ENCODE results near the gene CLN5.
"Not testable (repeated sequence)": the region's sequence is repeated elsewhere in the genome, so short reads cannot be mapped to it uniquely, and the experiment has no call there.

CLN5 gene

DNA sequence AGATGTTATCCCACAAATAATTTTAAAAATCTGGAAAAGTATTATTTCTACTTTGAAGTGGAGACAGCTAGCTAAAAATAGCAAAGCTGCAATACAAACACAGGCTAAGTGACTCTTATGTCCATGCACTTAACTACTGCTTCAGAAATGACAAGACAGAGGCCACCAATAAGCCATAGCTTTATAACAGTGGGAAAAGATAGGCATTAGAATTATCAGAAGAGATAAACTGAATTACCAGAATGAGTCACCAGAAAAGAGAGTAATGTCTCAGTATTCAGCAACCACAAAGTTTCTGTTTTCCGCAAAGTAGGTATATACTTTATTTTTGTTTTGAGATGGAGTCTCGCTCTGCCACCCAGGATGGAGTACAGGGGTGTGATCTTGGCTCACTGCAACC, 17.1 kb downstream of the CLN5 start:
- ChIA-PET POLR2A (no interaction called here), CTCF (no interaction called here)
- H3K4me3 ChIP-seq (ENCODE audit: low read depth, low read length) = no peak overlapping the region
- DNase-seq (ENCODE audit: low read depth, low spot score) = no peak
- TF ChIP-seq, protein P1, sequence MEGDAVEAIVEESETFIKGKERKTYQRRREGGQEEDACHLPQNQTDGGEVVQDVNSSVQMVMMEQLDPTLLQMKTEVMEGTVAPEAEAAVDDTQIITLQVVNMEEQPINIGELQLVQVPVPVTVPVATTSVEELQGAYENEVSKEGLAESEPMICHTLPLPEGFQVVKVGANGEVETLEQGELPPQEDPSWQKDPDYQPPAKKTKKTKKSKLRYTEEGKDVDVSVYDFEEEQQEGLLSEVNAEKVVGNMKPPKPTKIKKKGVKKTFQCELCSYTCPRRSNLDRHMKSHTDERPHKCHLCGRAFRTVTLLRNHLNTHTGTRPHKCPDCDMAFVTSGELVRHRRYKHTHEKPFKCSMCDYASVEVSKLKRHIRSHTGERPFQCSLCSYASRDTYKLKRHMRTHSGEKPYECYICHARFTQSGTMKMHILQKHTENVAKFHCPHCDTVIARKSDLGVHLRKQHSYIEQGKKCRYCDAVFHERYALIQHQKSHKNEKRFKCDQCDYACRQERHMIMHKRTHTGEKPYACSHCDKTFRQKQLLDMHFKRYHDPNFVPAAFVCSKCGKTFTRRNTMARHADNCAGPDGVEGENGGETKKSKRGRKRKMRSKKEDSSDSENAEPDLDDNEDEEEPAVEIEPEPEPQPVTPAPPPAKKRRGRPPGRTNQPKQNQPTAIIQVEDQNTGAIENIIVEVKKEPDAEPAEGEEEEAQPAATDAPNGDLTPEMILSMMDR (IDR thresholded peaks at IDR 0.05; ENCODE audit: insufficient read depth, low read length, missing control alignments) = no peak

DNA sequence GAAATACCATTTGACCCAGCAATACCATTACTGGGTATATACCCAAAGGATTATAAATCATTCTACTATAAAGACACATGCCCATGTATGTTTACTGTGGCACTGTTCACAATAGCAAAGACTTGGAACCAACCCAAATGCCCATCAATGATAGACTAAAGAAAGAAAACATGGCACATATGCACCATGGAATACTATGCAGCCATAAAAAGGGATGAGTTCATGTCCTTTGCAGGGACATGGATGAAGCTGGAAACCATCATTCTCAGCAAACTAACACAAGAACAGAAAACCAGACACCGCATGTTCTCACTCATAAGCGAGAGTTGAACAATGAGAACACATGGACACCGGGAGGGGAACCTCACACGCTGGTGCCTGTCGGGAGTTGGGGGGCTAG, 17.8 kb downstream of the CLN5 start:
- DNase-seq (ENCODE audit: low read depth, low spot score) = not testable (repeated sequence)

DNA sequence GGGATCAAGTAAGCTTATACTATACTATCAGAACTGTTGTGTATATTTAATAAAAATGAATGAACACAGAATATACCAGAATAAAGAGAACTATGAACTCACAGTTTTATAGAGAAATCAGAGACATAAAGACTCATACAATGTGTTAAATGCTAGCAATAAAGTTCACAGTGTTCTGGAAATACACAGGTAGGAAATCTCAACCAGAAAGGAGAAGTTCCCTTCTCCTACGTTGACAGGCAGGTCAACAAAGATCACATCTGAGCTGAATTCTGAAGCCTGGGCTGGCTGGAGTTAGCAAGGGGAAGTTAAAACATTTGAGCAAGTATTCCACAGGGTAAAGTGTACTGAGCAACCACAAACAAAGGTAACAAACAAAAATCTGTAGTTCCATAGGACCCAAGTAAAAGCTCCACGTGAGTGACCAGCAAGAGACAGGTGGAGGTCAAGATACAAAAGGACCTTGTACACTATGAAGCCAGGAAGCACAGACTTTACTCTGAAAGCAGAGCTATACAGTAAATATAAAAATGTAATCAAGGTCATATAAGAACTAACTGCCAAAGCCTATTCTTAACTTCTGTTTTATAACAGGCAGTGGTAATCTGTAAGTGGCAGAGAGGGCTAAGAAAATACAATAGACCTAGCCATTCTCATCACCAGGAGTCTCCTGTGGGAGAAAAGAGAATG, 22.1 kb downstream of the CLN5 start:
- H3K4me3 ChIP-seq (ENCODE audit: low read depth, low read length) = no peak overlapping the region
- ChIA-PET POLR2A (no interaction called here), CTCF (interaction anchor here (1.8 to 9.8 kb wide), 3 partner anchors 11 to 464 kb away, joined by 4 to 88 read pairs (median 5); no protein-coding TSS in a partner anchor)
- TF ChIP-seq, protein P1 (IDR thresholded peaks at IDR 0.05; ENCODE audit: insufficient read depth, low read length, missing control alignments) = no peak
- DNase-seq (ENCODE audit: low read depth, low spot score) = no peak

More for the DNA sequence above, 17.8 kb downstream of the CLN5 start:
- CTCF ChIA-PET = interaction anchor here (1.0 to 1.3 kb wide), 2 partner anchors 8 to 13 kb away, joined by 3 read pairs; no protein-coding TSS in a partner anchor
- H3K4me3 ChIP-seq (ENCODE audit: low read depth, low read length); POLR2A ChIA-PET: not testable (repeated sequence)

DNA sequence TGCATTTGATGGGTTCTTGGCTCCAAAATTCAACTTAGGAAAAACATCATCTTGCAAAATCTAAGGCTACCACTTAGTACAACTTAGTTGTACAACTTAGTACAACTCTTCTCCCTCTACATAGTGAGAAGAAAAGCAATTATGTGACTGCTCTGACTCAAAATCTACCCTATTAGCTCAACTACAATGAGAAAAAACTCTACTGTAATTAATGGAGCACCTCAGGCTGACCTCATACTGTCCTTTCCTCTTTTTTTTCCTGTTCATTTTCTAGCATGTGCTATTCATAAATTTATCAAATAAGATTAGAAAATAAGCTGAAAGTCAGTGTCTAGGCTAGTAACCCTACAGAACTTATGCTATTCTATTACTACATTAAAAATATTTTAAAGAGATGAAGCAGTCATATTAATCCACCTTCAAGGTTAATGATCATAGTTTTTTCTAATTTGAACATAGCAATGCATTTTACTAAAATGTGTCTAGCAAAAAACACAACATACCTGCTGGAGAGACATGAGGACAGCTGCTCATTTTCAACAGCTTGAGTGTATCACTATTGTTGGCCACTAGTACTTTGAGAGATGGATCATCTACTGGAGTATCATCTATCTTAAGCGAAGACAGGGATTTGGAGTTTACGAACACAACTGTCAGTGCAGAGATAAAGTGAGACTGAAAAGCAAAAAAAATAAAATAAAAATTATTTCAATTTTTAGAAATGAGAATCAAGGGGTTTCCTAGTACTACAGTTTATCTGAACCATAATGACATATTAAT, 23.2 kb downstream of the CLN5 start:
- POLR2A ChIA-PET = interaction anchor here (0.6 kb wide), 1 partner anchor 24 kb away, joined by 3 read pairs; no protein-coding TSS in a partner anchor
- CTCF ChIA-PET = interaction anchor here (0.8 to 9.8 kb wide), 4 partner anchors 10 to 23 kb away, joined by 3 to 88 read pairs (median 4); partner anchors contain the start of gene CLN5
- DNase-seq (ENCODE audit: low read depth, low spot score) = no peak
- TF ChIP-seq, protein P1 (IDR thresholded peaks at IDR 0.05; ENCODE audit: insufficient read depth, low read length, missing control alignments) = no peak
- H3K4me3 ChIP-seq (ENCODE audit: low read depth, low read length) = no peak overlapping the region

DNA sequence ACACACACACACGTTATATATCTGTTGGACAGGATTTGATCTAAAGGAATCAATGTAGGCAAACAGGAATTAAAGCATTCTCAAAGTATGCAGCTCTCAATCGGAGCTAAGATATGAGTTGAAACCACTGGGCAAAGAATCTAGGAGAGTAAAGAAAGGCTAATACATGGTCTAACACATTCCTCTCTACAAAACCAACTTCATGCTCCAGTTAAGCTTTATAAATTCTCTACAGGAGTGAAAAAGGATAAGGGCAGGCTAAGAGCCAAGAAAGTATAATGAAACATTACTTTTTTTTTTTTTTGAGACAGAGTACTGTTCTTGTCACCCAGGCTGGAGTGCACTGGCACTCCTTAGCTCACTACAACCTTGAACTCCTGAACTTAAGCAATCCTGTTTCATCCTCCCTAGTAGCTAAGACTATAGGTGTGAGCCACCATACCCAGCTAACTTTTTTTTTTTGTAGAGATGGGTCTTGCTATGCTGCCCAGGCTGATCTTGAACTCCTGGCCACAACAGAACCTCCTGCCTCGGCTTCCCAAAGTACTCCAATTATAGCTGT, 24.5 kb downstream of the CLN5 start:
- no peak for DNase-seq (ENCODE audit: low read depth, low spot score)
- TF ChIP-seq, protein P1 (IDR thresholded peaks at IDR 0.05; ENCODE audit: insufficient read depth, low read length, missing control alignments) = no peak
- no peak overlapping the region for H3K4me3 ChIP-seq (ENCODE audit: low read depth, low read length)
- CTCF ChIA-PET = interaction anchor here (0.6 to 9.8 kb wide), 3 partner anchors 14 to 737 kb away, joined by 3 to 88 read pairs (median 7); no protein-coding TSS in a partner anchor
- POLR2A ChIA-PET = interaction anchor here (0.7 to 1.2 kb wide), 3 partner anchors 10 to 309 kb away, joined by 3 read pairs; partner anchors contain the start of gene FBXL3

DNA sequence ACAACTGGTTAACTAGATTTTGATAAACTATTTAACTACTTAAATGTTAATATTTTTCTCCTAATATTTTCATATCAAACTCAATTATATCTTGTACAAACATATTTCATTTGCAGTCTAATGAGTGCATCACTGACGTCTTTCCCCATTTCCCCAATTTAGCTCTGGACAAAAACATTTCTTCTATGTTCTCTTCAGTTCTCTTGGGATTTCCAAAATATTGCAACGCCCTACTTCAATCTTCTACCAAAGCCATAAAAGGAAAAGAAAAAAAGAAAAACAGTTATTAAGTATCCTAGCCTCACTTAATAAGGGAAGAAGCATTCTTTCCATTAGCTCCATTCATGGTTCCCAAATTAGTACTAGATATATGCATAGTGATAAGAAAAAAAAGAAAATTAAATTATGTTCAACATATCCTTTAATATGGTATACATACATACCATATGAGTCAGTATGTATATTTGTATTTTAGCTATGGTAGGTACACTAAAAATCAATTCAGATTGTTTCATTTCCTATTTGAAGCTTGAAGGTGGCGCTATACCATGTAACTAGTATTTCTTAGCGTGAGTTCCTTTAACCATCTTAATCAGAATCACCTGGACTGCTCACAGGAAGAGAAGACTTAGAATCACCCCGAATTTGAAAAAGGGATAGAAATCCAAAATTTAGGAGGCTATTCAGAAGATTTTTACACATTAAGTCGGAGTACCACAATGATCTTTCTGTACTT, 25.2 kb downstream of the CLN5 start:
- ChIA-PET CTCF (interaction anchor here (2.0 to 9.8 kb wide), 2 partner anchors 14 to 461 kb away, joined by 7 to 88 read pairs; no protein-coding TSS in a partner anchor), POLR2A (interaction anchor here (1.1 to 1.2 kb wide), 2 partner anchors 10 to 25 kb away, joined by 3 read pairs; partner anchors contain the start of gene FBXL3)
- H3K4me3 ChIP-seq (ENCODE audit: low read depth, low read length) = no peak overlapping the region
- DNase-seq (ENCODE audit: low read depth, low spot score) = no peak
- TF ChIP-seq, protein P1 (IDR thresholded peaks at IDR 0.05; ENCODE audit: insufficient read depth, low read length, missing control alignments) = no peak

All from AG04449 (cell line).